Measurements from ENCODE around the gene FYCO1. TPM values are rescaled to one million over a fixed set of nuclear protein-coding genes. Genes with fewer than 3 reads are reported as not detected.

FYCO1 gene
- total and polyA plus RNA-seq, 2 of the 8 experiments (the other 6 are each of a cell fraction or from before 2014, with no cell fraction given) = 4.8 to 10.8 TPM

GRCh38 chr3:45981346-45982074 is 14.1 kb downstream of the FYCO1 start (continued):
- no peak for TF ChIP-seq ATF3 (IDR thresholded peaks at IDR 0.05; ENCODE audit: insufficient read depth, low read depth, low read length)
- no peak for TF ChIP-seq NANOG (IDR thresholded peaks at IDR 0.05; ENCODE audit: insufficient read depth, low read depth, low read length, poor library complexity, severe bottlenecking)
- no peak for TF ChIP-seq CREB1 (IDR thresholded peaks at IDR 0.05)
